ENCODE results near the gene PIKFYVE. TPM values are rescaled to one million over a fixed set of nuclear protein-coding genes. Genes with fewer than 3 reads are reported as not detected.

PIKFYVE gene
- total RNA-seq, 1 experiment from 2014 or later, result 22.8 TPM

DNA sequence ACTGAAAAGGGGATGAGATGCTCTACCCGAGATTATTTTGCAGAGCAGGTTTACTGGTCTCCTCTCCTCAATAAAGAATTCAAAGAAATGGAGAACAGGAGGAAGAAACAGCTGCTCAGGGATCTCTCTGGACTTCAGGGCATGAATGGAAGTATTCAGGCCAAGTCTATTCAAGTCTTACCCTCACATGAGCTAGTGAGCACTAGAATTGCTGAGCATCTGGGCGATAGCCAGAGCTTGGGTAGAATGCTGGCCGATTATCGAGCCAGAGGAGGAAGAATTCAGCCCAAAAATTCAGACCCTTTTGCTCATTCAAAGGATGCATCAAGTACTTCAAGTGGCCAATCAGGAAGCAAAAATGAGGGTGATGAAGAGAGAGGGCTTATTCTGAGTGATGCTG lies 60.0 kb downstream of the PIKFYVE start:
- Mint-ChIP-seq H3K27ac (ENCODE audit: low read depth, unreplicated experiment) (peak overlapping the region; percentile 27), H3K4me1 (ENCODE audit: insufficient read depth, unreplicated experiment) (no peaks in the 10 kb centered on the region), H3K27me3 (ENCODE audit: insufficient read depth, unreplicated experiment) (no peaks in the 10 kb centered on the region), H3K9me3 (ENCODE audit: unreplicated experiment) (no peaks in the 10 kb centered on the region), H3K4me3 (ENCODE audit: unreplicated experiment) (no peak overlapping the region), H3K36me3 (ENCODE audit: insufficient read depth, unreplicated experiment) (peaks cover 63% of the 10 kb centered on the region)
- TF ChIP-seq, protein P1, sequence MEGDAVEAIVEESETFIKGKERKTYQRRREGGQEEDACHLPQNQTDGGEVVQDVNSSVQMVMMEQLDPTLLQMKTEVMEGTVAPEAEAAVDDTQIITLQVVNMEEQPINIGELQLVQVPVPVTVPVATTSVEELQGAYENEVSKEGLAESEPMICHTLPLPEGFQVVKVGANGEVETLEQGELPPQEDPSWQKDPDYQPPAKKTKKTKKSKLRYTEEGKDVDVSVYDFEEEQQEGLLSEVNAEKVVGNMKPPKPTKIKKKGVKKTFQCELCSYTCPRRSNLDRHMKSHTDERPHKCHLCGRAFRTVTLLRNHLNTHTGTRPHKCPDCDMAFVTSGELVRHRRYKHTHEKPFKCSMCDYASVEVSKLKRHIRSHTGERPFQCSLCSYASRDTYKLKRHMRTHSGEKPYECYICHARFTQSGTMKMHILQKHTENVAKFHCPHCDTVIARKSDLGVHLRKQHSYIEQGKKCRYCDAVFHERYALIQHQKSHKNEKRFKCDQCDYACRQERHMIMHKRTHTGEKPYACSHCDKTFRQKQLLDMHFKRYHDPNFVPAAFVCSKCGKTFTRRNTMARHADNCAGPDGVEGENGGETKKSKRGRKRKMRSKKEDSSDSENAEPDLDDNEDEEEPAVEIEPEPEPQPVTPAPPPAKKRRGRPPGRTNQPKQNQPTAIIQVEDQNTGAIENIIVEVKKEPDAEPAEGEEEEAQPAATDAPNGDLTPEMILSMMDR (IDR thresholded peaks at IDR 0.05; ENCODE audit: unreplicated experiment), result no peak
- ChIA-PET POLR2A (no interaction called here), CTCF (interaction anchor here (0.7 to 1.5 kb wide), 3 partner anchors 12 to 58 kb away, joined by 3 to 4 read pairs (median 3); no protein-coding TSS in a partner anchor)
- no TSS peak for BruUV-seq (replicated peaks)
- intact Hi-C loops (cut with micrococcal nuclease), result no loop called here
- no peak for DNase-seq (ENCODE audit: unreplicated experiment)

- no peak overlapping the region for H3K4me3 Mint-ChIP-seq (ENCODE audit: unreplicated experiment)
- H3K27ac Mint-ChIP-seq (ENCODE audit: low read depth, unreplicated experiment), result peak overlapping the region; percentile 14
- TF ChIP-seq, protein P1 (IDR thresholded peaks at IDR 0.05; ENCODE audit: unreplicated experiment), result no peak
- H3K9me3 Mint-ChIP-seq (ENCODE audit: unreplicated experiment), result no peaks in the 10 kb centered on the region
- intact Hi-C loops (cut with micrococcal nuclease), result no loop called here
- ChIA-PET POLR2A (no interaction called here), CTCF (interaction anchor here (0.9 kb wide), 1 partner anchor 157 kb away, joined by 3 read pairs; no protein-coding TSS in a partner anchor)
- peaks cover 54% of the 10 kb centered on the region for H3K36me3 Mint-ChIP-seq (ENCODE audit: insufficient read depth, unreplicated experiment)
- DNase-seq (ENCODE audit: unreplicated experiment), result no peak
- BruUV-seq (replicated peaks), result no TSS peak
- H3K27me3 Mint-ChIP-seq (ENCODE audit: insufficient read depth, unreplicated experiment), result no peaks in the 10 kb centered on the region
- no peaks in the 10 kb centered on the region for H3K4me1 Mint-ChIP-seq (ENCODE audit: insufficient read depth, unreplicated experiment)
Observed at GRCh38 chr2:208329485-208329884, 63.4 kb downstream of the PIKFYVE start.

DNA sequence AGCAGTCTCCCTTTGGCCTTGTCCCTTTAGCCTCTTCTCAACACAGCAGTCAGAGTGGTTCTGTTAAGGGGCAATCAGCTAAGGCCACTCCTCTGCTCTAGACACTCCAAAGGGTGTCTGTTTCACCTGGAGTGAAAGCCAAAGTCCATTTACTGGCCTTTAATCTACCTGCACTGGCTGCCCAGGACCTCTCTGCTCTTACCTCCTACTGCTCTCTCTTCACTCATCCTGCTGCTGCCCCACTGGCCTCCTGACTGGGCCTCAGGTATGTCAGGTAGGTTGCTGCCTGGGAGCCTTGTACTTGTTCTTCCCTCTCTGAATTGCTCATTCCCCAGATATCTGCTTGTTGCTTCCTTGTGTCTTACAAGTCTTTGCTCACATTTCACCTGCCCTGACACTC lies 68.2 kb downstream of the PIKFYVE start:
- intact Hi-C loops (cut with micrococcal nuclease), result no loop called here
- no peaks in the 10 kb centered on the region for H3K4me1 Mint-ChIP-seq (ENCODE audit: insufficient read depth, unreplicated experiment)
- H3K4me3 Mint-ChIP-seq (ENCODE audit: unreplicated experiment), result no peak overlapping the region
- H3K9me3 Mint-ChIP-seq (ENCODE audit: unreplicated experiment), result no peaks in the 10 kb centered on the region
- DNase-seq (ENCODE audit: unreplicated experiment), result no peak
- H3K36me3 Mint-ChIP-seq (ENCODE audit: insufficient read depth, unreplicated experiment), result peaks cover 63% of the 10 kb centered on the region
- TF ChIP-seq, protein P1 (IDR thresholded peaks at IDR 0.05; ENCODE audit: unreplicated experiment), result no peak
- no peaks in the 10 kb centered on the region for H3K27me3 Mint-ChIP-seq (ENCODE audit: insufficient read depth, unreplicated experiment)
- ChIA-PET POLR2A (no interaction called here), CTCF (interaction anchor here (0.7 kb wide), 2 partner anchors 33 to 1075 kb away, joined by 3 read pairs; no protein-coding TSS in a partner anchor)
- no TSS peak for BruUV-seq (replicated peaks)
- no peak overlapping the region for H3K27ac Mint-ChIP-seq (ENCODE audit: low read depth, unreplicated experiment)

GRCh38 chr2:208346756-208347155 lies 80.7 kb downstream of the PIKFYVE start:
- intact Hi-C loops (cut with micrococcal nuclease), result no loop called here
- Mint-ChIP-seq H3K4me3 (ENCODE audit: unreplicated experiment) (no peak overlapping the region), H3K27me3 (ENCODE audit: insufficient read depth, unreplicated experiment) (no peaks in the 10 kb centered on the region), H3K9me3 (ENCODE audit: unreplicated experiment) (no peaks in the 10 kb centered on the region), H3K27ac (ENCODE audit: low read depth, unreplicated experiment) (no peak overlapping the region), H3K4me1 (ENCODE audit: insufficient read depth, unreplicated experiment) (no peaks in the 10 kb centered on the region), H3K36me3 (ENCODE audit: insufficient read depth, unreplicated experiment) (peaks cover 73% of the 10 kb centered on the region)
- POLR2A ChIA-PET, result interaction anchor here (0.6 kb wide), 1 partner anchor 119 kb away, joined by 3 read pairs; no protein-coding TSS in a partner anchor
- BruUV-seq (replicated peaks), result no TSS peak
- CTCF ChIA-PET, result interaction anchor here (0.8 kb wide), 1 partner anchor 74 kb away, joined by 3 read pairs; no protein-coding TSS in a partner anchor
- no peak for DNase-seq (ENCODE audit: unreplicated experiment)
- TF ChIP-seq, protein P1 (IDR thresholded peaks at IDR 0.05; ENCODE audit: unreplicated experiment), result no peak

All from MCF 10A (cell line).